Natural killer cell treated with Interleukin-12 subunit alpha and Interleukin-12 subunit beta and Interleukin-15 and Interleukin-18, amount 100 ng/mL, for 72 hours (primary cell): ENCODE results near the gene MRTFB. TPM values are rescaled to one million over a fixed set of nuclear protein-coding genes. Genes with fewer than 3 reads are reported as not detected.

Experiments
- ATAC-seq, 2 donors: fragments of 150-1000 bp; cut with Tn5 transposase in 1 of 2; sonication (Bioruptor Pico), chemical (Tn5 transposase) in 1 of 2; 2 replicates each; pipeline ENCODE4 v1.10.0; 2021
- DNase-seq: peaks from one replicate; pipeline ENCODE4 v3.0.0; 2022; ENCODE audit warnings: low spot score
- H3K27ac Mint-ChIP-seq, 2 donors: 1 replicate in 1 of 2; 2 replicates in 1 of 2; pipeline ENCODE4 v1.8.0; 2022; ENCODE audit warnings: mixed read lengths in 2 of 2, mild to moderate bottlenecking in 1 of 2, moderate library complexity in 1 of 2
- H3K27me3 Mint-ChIP-seq, 2 donors: 1 replicate in 1 of 2; 2 replicates in 1 of 2; pipeline ENCODE4 v1.8.0; 2022; ENCODE audit warnings: mixed read lengths in 2 of 2
- H3K36me3 Mint-ChIP-seq: one replicate; pipeline ENCODE4 v1.8.0; 2022; ENCODE audit warnings: mixed read lengths
- H3K4me1 Mint-ChIP-seq, 2 donors: 1 replicate in 1 of 2; 2 replicates in 1 of 2; pipeline ENCODE4 v1.8.0; 2022; ENCODE audit warnings: low read depth in 2 of 2, mixed read lengths in 2 of 2, mild to moderate bottlenecking in 1 of 2
- H3K4me3 Mint-ChIP-seq: one replicate; pipeline ENCODE4 v1.8.0; 2022; ENCODE audit warnings: mixed read lengths
- H3K9me3 Mint-ChIP-seq: 2 replicates; pipeline ENCODE4 v1.8.0; 2022; ENCODE audit warnings: mixed read lengths
- total RNA-seq, 2 donors: library from RNA; stranded (reverse); gene quantifications; one replicate each; pipeline ENCODE4 v1.2.3, GENCODE V29; 2022

MRTFB gene
- total RNA-seq, 2 donors from 2014 or later = 10.0 to 20.4 TPM

DNA sequence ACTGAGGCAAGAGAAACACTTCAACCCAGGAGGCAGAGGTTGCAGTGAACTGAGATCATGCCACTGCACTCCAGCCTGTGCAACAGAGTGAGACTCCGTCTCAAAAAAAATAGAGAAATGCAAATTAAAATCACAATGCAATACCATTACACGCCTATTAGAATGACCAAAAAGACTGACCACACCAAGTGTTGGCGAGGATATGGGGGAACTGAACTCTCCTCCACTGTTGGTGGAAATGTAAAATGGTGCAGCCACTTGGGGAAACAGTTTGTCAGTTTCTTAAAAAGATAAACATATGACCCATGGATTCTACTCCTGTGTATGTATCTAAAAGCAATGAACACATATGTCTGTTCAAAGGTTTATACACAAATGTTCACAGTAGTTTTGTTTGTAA is 204.8 kb downstream of the MRTFB start:
- Mint-ChIP-seq H3K4me3 (no peak overlapping the region), H3K36me3 (no peaks in the 10 kb centered on the region), H3K27me3 (peaks cover 8 to 16% of the 10 kb centered on the region in 2 donors), H3K9me3 (no peaks in the 10 kb centered on the region), H3K4me1 (no peaks in the 10 kb centered on the region), H3K27ac (no peak overlapping the region)
- no peak for ATAC-seq
- no peak for DNase-seq

DNA sequence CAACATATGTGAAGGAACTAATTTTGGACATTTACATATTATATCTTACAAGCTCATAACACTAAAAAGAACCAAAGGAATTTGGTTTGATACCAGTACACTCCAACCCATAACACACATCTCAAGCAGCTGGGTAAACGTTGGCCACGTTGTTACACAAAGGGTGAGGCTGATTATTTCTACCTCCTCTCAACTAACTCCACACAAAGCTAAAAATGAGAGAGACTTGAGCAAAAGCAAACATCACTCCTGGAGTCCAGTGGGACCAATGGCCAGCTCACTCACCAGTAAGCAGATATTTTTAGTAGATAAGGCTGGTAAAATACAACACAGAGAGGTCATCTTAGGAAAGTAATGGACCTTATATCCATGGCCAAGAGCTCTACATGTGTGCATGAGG is 207.6 kb downstream of the MRTFB start:
- Mint-ChIP-seq H3K4me3 (no peak overlapping the region), H3K27me3 (peaks cover 8 to 16% of the 10 kb centered on the region in 2 donors), H3K9me3 (no peaks in the 10 kb centered on the region), H3K36me3 (no peaks in the 10 kb centered on the region), H3K27ac (no peak overlapping the region), H3K4me1 (no peaks in the 10 kb centered on the region)
- no peak for ATAC-seq
- DNase-seq = no peak

DNA sequence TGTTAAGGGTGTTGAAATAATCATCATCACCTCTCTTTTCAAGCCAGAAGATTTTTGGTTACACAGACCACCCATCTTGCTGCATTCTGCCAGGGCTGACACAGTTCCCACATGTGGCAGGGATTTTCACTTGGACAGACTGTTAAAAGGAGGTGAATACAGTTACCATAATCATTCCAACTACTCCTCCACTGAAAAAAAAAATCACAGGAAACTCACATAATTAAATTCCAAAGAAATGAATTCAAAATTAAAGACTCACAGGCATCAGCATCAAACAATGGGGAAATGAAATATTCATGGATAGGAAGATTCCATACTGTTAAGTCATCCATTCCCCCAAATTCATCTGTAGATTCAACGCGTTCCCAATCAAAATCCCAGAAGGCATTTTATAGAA is 209.4 kb downstream of the MRTFB start:
- no peak for DNase-seq
- Mint-ChIP-seq H3K4me3 (no peak overlapping the region), H3K27me3 (peaks cover 8 to 16% of the 10 kb centered on the region in 2 donors), H3K27ac (no peak overlapping the region), H3K36me3 (no peaks in the 10 kb centered on the region), H3K9me3 (no peaks in the 10 kb centered on the region), H3K4me1 (peaks cover 5 to 13% of the 10 kb centered on the region in 2 donors)
- ATAC-seq = no peak

DNA sequence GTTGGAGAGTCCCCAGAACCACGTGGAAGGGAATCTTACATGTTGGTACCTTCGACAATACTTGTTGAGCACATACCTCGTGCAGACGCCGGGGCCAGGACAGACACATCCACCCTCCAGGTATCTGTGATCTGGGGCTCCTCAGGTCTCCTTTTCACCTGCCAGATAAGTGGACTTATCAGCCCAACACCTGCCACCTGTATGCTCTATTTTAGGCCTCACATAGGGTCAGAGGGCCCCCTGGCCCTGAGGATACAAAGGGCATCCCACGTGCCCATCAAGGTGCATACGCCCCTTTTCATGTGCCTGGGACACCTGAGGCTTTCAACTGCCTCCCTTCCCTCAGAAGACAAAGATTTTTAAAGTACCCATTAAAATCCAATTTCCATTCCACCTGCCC is 212.7 kb downstream of the MRTFB start:
- Mint-ChIP-seq H3K36me3 (no peaks in the 10 kb centered on the region), H3K9me3 (no peaks in the 10 kb centered on the region), H3K27me3 (peaks cover under 1 to 4% of the 10 kb centered on the region in 2 donors), H3K4me3 (no peak overlapping the region), H3K27ac (no peak overlapping the region), H3K4me1 (peaks cover 15 to 24% of the 10 kb centered on the region in 2 donors)
- DNase-seq = no peak
- ATAC-seq = no peak

DNA sequence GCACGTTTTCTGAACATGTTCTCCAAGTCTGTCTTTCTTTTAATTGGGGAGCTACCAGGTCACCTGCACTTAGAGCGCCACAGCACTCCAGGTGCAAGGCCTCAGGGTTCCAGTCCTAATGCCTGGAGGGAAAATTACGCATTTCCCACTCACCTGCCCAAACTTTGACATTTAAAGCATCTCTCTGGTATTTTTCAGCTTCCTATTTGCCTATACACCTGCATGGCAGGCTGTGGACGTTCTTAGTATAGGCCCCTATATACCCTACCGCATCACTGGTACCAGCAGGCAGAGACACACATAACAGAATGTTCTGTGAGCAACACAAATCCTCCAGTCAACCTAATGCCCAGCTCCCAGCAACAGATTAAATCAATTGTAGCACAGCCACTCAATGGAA is 213.3 kb downstream of the MRTFB start:
- H3K4me1 Mint-ChIP-seq = peaks cover 15 to 24% of the 10 kb centered on the region in 2 donors
- DNase-seq (no peak), ATAC-seq (no peak)
- H3K27me3 Mint-ChIP-seq = no peaks in the 10 kb centered on the region
- H3K27ac Mint-ChIP-seq = no peak overlapping the region
- peaks cover 5% of the 10 kb centered on the region for H3K36me3 Mint-ChIP-seq
- H3K9me3 Mint-ChIP-seq = peaks cover 4% of the 10 kb centered on the region
- H3K4me3 Mint-ChIP-seq = no peak overlapping the region

DNA sequence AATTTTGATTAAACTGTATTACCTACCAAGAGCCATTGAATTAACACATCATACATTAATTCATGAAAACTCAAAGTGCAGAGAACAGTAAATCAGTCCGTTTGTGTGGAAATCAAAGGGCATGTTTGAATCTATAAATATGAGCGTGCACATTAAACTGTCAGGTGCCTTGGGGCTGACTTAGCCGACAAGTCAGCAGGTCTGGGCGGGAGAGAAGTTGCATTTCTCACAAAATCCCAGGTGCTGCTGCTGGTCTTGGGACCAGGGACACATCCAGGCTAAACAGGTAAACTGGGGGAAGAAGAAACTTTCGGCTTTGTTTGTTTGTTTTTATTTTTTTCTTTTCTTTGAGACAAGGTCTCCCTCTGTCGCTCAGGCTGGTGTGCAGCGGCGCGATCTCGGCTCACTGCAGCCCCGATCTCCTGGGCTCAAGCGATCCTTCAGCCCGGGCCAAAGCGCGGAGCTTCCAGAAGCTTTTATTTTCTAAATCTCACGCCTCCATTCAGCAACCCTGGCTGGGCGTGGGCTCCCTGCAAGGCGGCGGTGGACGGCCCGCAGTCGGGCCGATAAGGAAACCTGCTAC is 213.9 kb downstream of the MRTFB start:
- no peaks in the 10 kb centered on the region for H3K27me3 Mint-ChIP-seq

DNA sequence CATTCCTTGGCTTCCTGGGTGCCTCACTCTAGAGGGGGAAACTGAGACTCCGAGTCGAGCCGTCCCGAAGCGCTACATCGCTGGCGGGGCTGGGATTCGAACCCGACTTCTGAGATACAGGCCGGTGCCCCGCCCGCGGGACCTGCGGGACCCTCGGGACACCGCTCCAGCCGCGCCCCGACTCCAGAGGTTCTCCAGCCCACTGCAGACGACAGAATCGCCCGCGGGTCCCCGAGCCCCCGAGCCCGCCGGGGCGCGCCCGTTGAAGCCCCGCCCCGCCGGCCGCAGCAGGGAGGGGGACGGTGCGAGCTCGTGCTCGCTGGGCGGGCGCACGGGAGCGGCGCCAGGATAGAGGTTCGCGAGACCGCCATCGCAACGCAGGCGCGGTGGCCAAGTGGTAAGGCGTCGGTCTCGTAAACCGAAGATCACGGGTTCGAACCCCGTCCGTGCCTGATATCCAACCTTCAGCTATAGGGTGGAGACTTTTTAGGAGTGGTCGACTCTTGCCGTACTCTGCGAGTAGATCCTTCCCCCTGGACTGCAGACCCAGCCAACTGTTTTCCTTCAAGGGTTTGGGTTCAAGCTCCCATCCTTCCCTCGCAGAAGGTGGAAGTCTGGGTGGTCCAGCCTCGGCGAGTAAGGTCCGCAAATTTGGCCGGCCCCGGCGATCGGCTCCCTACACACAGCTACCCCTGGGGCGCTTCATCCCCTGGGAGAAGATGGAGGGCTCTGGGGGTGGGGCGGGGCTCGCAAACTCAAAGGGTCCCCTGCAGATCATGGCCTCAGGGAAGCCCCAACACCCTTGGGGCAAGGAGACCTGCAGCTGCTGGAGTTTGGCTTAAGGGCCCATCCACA is 214.6 kb downstream of the MRTFB start:
- H3K27me3 Mint-ChIP-seq = no peaks in the 10 kb centered on the region

More for the DNA sequence above, 213.9 kb downstream of the MRTFB start:
- peak in 1 of 2 donors; percentile 62 for ATAC-seq
- Mint-ChIP-seq H3K4me1 (peaks cover 15 to 24% of the 10 kb centered on the region in 2 donors), H3K27ac (peak overlapping the region; percentile 72 to 89), H3K4me3 (peak overlapping the region; percentile 87), H3K36me3 (peaks cover 10% of the 10 kb centered on the region), H3K9me3 (peaks cover 4% of the 10 kb centered on the region)
- no peak for DNase-seq

DNA sequence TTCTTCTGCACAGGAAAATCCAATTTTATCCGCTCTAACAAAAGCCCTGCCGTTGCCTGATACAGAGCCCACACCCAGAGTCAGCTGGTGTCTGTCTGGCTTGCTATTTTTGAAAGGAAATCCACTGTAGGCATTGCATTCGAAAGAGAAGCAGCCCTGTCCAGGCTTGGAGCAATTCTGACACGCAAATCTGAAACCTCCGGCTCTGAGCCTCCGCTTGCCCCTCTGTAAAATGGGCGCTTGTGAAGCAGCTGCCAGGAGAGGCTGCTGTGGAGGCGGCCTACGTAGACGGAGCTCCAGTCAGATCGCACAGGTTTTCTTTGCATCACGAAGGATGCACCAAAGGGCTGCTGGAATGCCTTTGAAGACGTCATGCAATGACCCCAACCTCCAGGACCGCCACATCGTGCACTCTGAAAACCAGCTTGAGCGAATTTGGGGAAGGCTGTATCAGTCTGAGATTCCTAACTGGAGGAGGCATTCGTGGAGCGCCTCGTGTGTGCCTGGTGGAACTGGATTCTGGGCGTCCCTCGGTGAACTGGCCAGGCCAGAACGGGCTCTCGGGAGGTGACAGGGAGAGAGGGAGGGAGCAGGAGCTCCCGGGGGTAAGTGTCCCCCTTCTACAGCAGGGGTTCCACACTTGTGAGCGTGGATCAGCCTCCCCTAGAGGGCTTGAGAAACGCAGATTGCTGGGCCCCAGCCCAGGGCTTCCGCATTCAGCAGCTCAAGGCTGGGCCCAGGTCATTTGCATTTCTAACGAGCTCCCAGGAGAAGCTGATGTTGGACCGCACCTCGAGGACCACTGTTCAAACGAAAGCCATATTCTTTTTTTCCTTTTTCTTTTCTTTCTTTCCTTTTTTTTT is 215.5 kb downstream of the MRTFB start:
- H3K27me3 Mint-ChIP-seq = no peaks in the 10 kb centered on the region
- peaks cover 13% of the 10 kb centered on the region for H3K36me3 Mint-ChIP-seq
- ATAC-seq = no peak
- H3K4me3 Mint-ChIP-seq = peak overlapping the region; percentile 87
- H3K4me1 Mint-ChIP-seq = peaks cover 15 to 24% of the 10 kb centered on the region in 2 donors
- peak overlapping the region; percentile 72 to 89 for H3K27ac Mint-ChIP-seq
- DNase-seq = no peak
- H3K9me3 Mint-ChIP-seq = peaks cover 4% of the 10 kb centered on the region

More for the DNA sequence above, 214.6 kb downstream of the MRTFB start:
- H3K36me3 Mint-ChIP-seq = peaks cover 13% of the 10 kb centered on the region
- H3K4me3 Mint-ChIP-seq = peak overlapping the region; percentile 87
- H3K4me1 Mint-ChIP-seq = peaks cover 15 to 24% of the 10 kb centered on the region in 2 donors
- peak; percentile 92 to 95 for ATAC-seq
- peaks cover 4% of the 10 kb centered on the region for H3K9me3 Mint-ChIP-seq
- DNase-seq = peak; percentile 92
- H3K27ac Mint-ChIP-seq = peak overlapping the region; percentile 72 to 89

DNA sequence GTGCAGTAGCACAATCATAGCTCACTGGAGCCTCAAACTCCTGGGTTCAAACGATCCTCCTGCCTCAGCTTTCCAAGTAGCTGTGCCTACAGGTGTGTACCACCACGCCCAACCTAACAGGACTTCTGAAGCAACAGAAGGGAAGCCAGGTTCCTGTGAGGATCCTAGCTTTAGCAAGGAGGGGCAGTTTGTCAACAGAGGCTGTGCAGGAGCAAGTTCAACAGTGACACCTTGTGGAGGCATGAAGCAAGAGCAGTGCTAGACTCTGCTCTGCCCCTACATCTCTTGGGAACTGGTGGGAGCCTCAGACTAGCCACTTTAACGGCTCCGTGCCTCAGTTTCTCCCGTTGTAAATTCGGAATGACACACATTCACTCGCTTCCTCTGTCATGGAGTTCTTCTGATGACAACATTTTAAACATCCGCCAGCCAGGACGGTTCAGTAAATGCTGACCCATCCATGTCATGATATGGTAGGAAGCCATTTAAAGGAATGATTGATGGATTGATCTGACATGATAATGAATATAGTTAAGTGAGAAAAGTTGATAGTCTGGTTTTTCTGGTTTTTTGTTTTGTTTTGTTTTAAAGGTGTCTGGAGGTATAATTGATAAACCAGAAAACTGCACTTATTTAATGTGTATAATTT is 218.7 kb downstream of the MRTFB start:
- H3K27ac Mint-ChIP-seq = no peak overlapping the region
- no peaks in the 10 kb centered on the region for H3K27me3 Mint-ChIP-seq
- no peak for ATAC-seq
- H3K9me3 Mint-ChIP-seq = peaks cover 4% of the 10 kb centered on the region
- peaks cover 15 to 17% of the 10 kb centered on the region in 2 donors for H3K4me1 Mint-ChIP-seq
- no peak for DNase-seq
- no peak overlapping the region for H3K4me3 Mint-ChIP-seq
- peaks cover 13% of the 10 kb centered on the region for H3K36me3 Mint-ChIP-seq

DNA sequence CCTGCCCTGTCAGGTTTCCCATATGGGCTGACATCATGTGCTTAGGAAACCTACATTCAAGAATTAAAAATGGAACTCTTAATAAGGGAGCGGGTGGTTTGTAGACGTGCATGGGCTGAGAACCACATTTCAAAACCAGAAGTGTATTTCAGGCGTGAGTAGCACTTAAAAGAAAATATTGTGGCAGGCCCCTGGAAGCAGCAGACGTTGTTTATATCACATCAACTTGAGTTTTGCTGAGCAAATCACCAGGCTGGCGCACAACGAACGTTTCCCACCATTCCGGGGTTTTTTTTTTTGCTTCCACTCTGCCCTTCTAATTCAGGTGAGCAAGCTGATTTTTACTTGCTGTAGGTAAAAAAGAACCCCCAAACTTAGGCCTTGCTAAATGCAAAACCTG is 220.2 kb downstream of the MRTFB start:
- H3K4me1 Mint-ChIP-seq = peaks cover 5% of the 10 kb centered on the region in 2 donors
- H3K27me3 Mint-ChIP-seq = no peaks in the 10 kb centered on the region
- H3K36me3 Mint-ChIP-seq = peaks cover 13% of the 10 kb centered on the region
- ATAC-seq (no peak), DNase-seq (no peak)
- H3K9me3 Mint-ChIP-seq = peaks cover 4% of the 10 kb centered on the region
- no peak overlapping the region for H3K4me3 Mint-ChIP-seq
- no peak overlapping the region for H3K27ac Mint-ChIP-seq

DNA sequence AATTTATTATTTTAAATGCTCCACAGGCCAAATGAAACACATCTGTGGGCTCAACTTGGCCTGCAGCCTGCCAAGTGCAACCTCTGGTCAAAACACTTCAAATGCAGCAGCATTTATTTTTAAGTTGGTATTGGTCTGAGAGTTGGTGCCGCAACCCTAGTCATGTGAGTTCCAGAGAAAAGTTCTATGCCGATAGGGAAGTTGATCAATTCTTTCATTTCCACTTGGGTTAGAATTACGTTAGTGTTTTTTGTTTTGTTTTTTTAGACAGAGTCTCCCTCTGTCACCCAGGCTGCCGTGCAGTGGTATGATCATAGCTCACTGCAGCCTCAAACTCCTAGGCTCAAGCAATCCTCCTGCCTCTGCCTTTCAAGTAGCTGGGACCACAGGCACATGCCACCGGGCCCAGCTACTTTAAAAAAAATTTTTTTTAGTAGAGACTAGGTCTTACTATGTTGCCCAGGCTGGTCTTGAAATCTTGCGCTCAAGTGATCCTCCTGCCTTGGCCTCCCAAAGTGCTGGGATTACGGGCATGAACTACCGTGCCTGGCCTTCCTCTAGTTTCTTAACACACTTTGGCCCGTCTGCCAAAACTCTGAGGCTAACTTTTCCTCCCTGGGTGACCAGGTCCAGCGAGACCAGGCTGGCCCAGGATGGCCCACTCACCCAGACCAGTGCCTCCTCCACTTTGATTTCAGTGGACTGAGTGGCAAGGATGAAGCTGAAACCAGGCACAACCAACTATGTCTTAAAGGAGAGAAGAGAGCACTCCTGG is 221.1 kb downstream of the MRTFB start:
- DNase-seq = no peak
- no peaks in the 10 kb centered on the region for H3K27me3 Mint-ChIP-seq
- peaks cover 13% of the 10 kb centered on the region for H3K36me3 Mint-ChIP-seq
- H3K27ac Mint-ChIP-seq = no peak overlapping the region
- no peak for ATAC-seq
- no peak overlapping the region for H3K4me3 Mint-ChIP-seq
- H3K9me3 Mint-ChIP-seq = peaks cover 4% of the 10 kb centered on the region
- H3K4me1 Mint-ChIP-seq = no peaks in the 10 kb centered on the region

DNA sequence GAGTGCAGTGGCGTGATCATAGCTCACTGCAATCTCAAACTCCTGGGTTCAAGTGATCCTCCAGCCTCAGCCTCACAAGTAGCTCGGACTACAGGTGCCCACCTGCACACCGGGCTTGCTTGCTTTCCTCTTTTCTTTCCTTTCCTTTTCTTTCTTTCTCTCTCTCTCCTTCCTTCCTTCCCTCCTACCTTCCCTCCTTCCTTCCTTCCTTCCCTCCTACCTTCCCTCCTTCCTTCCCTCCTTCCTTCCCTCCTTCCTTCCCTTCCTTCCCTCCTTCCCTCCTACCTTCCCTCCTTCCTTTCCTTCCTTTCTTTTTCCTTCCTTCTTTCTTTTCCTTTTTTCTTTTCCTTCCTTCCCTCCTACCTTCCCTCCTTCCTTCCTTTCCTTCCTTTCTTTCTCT is 225.5 kb downstream of the MRTFB start:
- Mint-ChIP-seq H3K27ac (no peak overlapping the region), H3K9me3 (no peaks in the 10 kb centered on the region), H3K4me3 (no peak overlapping the region), H3K4me1 (peaks cover 7 to 10% of the 10 kb centered on the region in 2 donors), H3K27me3 (peaks cover 9 to 13% of the 10 kb centered on the region in 2 donors), H3K36me3 (no peaks in the 10 kb centered on the region)
- DNase-seq (no peak), ATAC-seq (no peak)
